CD1c-positive myeloid dendritic cell (primary cell): ENCODE results near the gene TTC3.
A peak's percentile ranks its signal among the peaks of the same experiment; 100 is the strongest.
"Not testable (repeated sequence)": the region's sequence is repeated elsewhere in the genome, so short reads cannot be mapped to it uniquely, and the experiment has no call there.

Source experiments
- DNase-seq: peaks from one replicate; pipeline ENCODE4 v3.0.0-alpha.2; 2016; ENCODE audit errors: extremely low spot score

Gene TTC3

GRCh38 chr21:37196847-37197246, 123.8 kb downstream of the TTC3 start:
- DNase-seq: no peak

GRCh38 chr21:37197746-37198145, 124.7 kb downstream of the TTC3 start:
- no peak for DNase-seq

- no peak for DNase-seq
These were observed 126.2 kb downstream of the TTC3 start for GRCh38 chr21:37199057-37199924.

DNA sequence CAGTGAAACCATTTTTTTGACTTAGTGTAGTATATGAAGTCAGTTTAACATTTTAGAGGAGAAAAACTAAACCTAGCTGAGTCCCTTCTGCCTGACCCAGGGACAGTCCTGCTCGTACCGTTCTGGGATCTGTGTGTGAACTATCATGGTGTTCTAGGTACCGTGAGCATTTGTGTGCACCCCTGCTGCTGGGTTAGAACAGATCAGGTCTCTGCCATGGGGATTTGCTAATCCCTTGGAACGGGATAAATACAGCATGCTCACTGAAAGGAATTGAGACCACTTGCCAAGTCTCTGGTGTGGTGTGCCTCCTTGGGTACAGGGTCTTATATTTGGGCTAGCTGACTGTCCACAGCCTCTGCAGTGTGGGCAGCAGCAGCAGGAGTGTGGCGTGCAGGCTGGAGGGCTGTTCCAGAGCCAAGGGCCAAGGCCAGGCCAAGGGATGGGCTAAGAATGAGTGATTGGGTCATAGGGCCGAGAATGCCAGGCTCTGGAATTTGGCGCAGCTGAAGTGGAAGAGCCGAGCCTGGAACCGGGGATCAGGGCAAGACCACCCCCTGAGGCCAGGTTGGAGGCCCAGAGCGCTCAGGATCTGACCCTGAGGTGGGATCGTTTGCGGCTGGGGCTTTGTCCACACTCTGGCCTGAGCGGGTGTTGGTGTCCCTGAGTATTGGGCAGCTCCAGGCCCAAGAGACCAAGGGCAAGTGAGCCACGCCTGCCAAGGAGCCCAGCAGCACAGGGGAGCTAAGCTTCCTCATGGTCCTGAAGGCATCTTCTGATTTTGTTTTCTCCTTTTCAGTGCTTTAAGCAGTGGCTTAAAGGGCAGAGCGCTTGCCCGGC, 127.8 kb downstream of the TTC3 start:
- DNase-seq: no peak

DNA sequence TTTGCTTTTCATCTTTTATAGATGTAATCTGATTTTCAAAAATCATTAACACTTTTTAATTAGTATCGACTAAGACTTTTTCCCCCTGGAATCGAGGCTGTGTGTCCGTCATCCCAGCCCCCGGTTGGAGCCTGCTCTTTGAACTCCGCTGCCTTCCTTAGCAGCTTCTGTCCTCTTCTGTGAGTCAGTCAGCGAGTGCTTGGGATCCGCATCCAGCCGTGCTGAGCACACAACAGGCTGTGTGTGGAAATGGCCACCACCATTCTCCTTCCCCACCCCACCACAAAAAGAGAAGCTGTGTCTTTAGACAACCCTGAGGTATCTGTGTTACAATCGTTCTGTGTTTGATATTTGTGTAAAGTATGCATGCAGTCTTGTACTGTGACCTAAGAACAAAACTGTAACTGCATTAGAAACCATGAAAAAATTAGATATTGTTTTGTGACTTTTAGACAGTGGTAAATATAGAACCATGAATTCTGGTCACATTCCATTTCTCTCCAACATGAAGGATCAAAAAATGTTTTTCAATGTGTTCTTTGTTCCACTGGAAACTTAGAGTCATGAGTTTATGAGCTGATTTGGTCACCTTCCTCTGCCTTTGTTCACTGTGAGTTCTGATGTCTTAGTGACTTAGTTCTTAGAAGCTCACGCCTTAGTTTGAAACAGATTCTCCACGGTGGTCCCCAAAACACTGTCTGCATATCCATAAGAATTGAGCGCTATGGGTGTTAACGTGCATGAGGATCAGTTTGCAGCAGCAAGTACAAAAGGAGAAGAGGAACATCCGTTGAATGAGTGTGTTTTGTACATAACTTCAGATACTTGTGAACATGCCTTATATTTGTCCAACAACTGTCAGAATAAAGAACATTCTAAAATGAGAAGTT, 129.4 kb downstream of the TTC3 start:
- DNase-seq: no peak

DNA sequence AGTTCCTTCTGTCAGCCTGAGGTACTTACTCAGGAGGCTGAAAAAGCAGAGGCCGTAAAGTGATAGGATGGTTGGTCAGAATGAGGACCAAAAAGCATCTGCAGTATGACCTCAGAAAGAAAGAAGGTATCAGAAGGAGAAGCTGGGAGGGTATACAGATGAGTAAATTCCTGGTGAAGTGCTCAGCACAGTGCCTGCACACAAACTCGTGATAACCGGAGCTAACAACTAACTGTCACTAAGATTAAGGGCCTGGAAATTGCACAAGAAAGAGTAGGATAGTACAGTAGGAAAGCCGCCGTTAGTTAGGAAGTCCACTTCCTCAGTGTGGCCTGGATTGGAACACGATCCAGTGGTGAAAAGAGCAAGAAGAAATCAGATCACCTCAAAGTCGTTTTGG, 131.5 kb downstream of the TTC3 start:
- no peak for DNase-seq

DNA sequence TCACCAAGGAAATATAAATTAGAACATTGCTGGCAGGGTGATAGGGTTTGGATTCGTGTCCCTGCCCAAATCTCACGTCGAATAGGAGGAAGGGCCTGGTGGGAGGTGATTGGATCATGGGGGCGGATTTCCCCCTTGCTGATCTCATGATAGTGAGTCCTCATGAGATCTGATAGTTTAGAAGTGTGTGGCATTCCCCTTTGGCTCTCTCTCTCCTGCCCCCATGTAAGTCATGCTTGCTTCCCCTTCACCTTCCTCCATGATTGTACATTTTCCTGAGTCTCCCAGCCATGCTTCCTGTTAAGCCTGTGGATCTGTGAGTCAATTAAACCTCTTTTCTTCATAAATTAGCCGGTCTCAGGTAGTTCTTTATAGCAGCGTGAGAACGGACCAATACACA, 133.4 kb downstream of the TTC3 start:
- no peak for DNase-seq

- DNase-seq: peak; percentile 12
These were observed 134.5 kb downstream of the TTC3 start for GRCh38 chr21:37207441-37208009.

DNA sequence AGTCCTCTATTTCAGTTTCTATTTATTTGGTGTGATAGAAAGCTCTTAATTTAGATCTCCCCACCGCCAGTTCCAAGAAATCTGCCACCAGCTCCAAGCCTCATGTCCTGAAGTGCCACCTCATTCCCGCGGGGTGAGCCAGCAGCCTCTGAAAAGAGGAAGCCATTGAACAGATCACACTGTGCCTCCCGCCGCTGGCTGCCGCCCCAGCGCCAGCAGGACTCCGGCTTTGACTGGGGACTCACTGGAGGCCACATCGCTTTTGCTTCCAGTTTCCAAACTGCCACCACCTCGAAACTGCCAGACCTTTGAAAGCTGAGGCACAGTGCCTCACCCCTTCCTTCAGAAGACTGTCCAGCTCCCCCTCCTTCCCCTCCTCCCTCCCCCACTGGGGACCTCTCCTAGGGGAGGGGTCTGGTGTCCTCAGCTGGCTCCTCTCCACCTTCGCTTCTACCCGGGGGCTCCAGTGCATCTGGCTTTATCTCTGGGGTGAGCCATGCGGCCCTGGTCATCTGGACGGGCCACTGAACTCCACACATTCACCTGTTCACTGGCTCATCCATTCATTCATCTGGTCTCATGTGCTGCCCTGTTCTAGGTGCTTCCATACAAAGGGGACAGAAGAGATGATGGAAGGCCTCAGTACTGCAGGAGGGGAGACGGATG, 135.1 kb downstream of the TTC3 start:
- peak; percentile 86 for DNase-seq

DNA sequence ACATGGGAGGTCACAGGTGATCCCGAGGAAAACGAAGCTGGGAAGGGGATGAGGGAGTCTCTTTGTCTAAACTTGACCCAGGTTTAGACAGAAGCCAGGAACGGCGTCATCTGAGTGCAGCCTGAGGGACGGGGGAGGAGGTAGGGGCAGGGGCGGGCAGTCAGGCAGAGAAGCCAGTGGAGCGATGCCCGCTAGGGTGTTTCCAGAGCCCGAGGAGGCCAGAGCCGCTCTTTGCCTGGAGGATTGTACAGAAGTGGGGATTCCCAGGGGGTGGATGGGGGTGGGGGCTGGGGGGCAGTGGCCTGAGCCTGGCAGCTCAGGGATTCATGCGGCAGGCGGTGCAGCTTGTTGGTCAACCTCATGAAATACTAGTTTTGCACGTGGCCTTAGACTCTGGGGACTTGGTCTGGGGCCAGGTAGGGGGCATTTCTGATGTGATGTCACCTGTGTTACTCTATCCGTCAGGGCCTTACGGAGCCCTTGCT, 135.7 kb downstream of the TTC3 start:
- DNase-seq: no peak

DNA sequence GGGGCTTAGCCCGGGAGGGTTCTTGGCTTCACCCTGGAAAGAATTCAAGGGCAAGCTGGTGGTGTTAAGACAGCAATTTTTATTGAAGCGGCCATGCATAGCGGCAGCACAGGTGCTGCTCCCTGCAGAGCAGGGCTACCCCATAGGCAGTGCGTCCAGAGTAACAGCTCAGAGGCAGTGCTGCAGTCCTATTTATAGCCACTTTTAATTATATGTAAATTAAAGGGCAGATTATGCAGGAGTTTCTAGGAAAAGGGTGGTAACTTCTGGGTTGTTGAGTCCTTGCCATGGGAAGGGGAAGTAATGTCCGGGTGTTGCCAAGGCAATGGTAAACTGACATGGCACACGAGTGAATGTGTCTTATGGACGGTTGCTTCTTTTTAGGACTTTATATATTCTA, 137.1 kb downstream of the TTC3 start:
- peak; percentile 60 for DNase-seq

DNA sequence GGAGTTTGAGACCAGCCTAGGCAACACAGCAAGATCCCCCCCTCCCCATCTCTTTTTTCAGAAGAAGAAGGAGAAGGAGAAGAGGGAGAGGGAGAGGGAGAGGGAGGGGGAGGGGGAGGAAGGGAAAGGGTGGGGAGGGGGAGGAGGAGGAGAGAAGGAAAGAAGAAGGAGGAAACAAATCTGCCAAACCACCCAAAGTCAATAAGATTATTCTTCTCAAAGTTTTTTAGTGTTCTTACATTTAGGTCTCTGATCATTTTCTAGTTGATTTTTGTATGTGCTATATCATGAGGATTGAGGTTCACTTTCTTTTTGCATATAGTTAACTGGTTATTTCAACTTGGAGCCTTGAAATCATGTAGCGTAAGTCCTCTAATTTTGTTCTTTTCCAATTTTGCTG, 137.7 kb downstream of the TTC3 start:
- no peak for DNase-seq

GRCh38 chr21:37214952-37215351, 141.9 kb downstream of the TTC3 start:
- DNase-seq: no peak

GRCh38 chr21:37219761-37220432, 146.8 kb downstream of the TTC3 start:
- DNase-seq: peak; percentile 10

DNA sequence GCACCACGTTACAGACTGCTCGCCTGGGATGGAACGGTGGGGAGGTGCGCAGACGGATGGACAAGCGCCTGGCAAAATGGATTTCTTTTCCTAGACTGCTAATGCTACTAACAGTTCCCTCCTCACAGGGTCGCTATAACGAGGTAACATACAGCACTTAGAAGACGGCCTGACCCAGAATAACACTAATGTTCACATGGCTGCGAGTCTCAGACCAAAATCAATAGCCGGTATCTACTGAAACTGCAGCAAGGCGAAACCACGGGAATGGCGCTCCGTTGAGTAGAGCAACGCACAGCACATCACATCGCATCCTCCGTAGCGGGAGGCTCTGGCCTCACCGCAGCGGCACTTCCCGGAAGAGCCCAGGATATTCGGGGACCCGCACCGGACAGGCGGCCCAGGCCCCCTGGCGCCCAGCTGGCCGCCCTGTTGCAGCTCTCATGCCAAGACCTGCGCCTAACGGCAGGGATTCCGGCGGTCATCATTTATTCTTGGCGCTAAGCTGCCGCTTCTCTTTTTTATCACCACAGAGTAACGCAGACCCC, 147.5 kb downstream of the TTC3 start:
- DNase-seq: no peak

DNA sequence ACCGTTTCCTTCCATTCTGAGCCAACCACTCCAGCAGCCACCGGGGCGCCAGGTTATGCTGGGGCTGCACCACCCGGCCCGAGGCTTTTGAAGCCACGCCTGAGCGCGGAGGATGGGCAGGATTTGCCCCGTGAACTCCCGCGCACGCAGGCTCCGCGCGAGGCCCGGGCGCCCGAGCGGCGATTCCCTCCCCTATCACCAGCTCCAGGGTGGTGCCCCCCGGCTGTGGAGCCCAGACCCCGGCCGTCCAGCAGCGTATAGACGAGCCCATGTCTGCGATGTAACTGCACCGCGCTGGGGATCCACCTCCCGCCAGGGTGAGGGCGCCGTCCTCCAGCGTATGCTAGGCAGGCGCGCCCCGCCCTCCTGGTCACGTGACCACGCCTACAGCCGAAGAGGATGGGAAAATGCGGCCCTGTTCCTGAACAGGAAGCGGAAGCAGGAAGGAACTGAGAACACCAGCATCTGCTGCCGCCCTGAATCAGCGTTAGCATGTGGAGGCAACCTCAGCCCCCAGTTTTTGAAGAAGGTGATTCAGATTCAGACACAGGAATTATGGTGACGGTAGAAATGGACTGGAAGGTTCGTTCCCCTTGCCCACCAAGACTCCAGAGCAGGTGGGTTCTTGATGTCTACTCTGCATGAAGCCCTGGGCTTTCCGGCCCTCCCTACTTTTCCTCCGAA, 148.1 kb downstream of the TTC3 start:
- DNase-seq: peak; percentile 96

DNA sequence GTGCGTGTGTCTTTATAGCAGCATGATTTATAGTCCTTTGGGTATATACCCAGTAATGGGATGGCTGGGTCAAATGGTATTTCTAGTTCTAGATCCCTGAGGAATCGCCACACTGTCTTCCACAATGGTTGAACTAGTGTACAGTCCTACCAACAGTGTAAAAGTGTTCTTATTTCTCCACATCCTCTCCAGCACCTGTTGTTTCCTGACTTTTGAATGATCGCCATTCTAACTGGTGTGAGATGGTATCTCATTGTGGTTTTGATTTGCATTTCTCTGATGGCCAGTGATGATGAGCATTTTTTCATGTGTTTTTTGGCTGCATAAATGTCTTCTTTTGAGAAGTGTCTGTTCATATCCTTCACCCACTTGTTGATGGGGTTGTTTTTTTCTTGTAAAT, 149.2 kb downstream of the TTC3 start:
- not testable (repeated sequence) for DNase-seq

DNA sequence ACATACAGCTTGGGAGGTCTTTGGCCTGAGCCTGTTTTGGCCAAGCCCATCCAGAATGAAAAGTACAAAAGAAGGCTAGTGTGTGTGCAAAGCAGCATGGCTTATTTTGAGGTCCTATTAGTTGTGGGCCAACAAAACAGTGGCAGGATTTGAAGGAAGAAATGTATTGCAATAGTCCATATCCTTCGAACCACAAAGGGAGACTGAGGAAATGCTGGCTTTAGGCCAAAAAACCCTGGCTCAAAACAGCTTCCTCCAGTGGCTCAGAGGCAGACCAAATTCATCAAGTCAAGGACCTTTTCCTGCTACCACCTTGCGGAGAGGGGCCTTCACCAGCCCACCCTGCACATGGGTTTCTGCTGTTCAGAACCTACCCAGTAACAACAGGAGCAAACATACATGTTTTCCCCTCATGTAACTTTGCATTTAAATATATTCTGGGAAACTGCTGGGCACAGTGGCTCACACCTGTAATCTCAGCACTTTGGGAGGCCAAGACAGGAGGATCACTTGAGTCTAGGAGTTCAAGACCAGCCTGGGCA, 150.8 kb downstream of the TTC3 start:
- no peak for DNase-seq
